CD14-positive monocyte (primary cell): ENCODE measurements around the gene SH3BP5. TPM values are rescaled to one million over a fixed set of nuclear protein-coding genes. Genes with fewer than 3 reads are reported as not detected.

ENCODE experiments used
- DNase-seq, 3 donors: peaks; one replicate each; pipeline ENCODE4 v3.0.0-alpha.2; 2011 to 2022
- H2AFZ ChIP-seq: 2 replicates; pipeline ENCODE4 v1.6.0; 2012; ENCODE audit warnings: mild to moderate bottlenecking, low read depth, low read length, inconsistent platforms; ENCODE audit not compliant: insufficient read depth, poor library complexity, severe bottlenecking
- H3K27ac ChIP-seq, 2 donors: 1 replicate in 1 of 2; 2 replicates in 1 of 2; pipeline ENCODE4 v1.5.1; 2012 to 2013; ENCODE audit warnings: low read length in 2 of 2, control low read depth in 1 of 2, inconsistent platforms in 1 of 2, low read depth in 1 of 2, mild to moderate bottlenecking in 1 of 2
- H3K27me3 ChIP-seq, 2 donors: one replicate each; pipeline versions ENCODE4 v1.6.0 to v1.6.1; 2011 to 2013; ENCODE audit warnings: low read length in 2 of 2; ENCODE audit not compliant: control insufficient read depth in 2 of 2, insufficient read depth in 2 of 2
- H3K36me3 ChIP-seq, 2 donors: replicated peaks in 1 of 2; 1 replicate in 1 of 2; 2 replicates in 1 of 2; pipeline versions ENCODE4 v1.5.1 to v1.6.1; 2012 to 2013; ENCODE audit warnings: low read length in 2 of 2, control low read depth in 1 of 2, inconsistent platforms in 1 of 2, mild to moderate bottlenecking in 1 of 2; ENCODE audit not compliant: insufficient read depth in 2 of 2, control insufficient read depth in 1 of 2
- H3K4me1 ChIP-seq, 2 donors: 1 replicate in 1 of 2; 2 replicates in 1 of 2; pipeline versions ENCODE4 v1.5.1 to v1.6.1; 2012 to 2013; ENCODE audit warnings: low read length in 2 of 2, control low read depth in 1 of 2, inconsistent platforms in 1 of 2, mild to moderate bottlenecking in 1 of 2, moderate library complexity in 1 of 2; ENCODE audit not compliant: insufficient read depth in 2 of 2, control insufficient read depth in 1 of 2
- H3K4me2 ChIP-seq: replicated peaks from 2 replicates; pipeline ENCODE3; 2012; ENCODE audit warnings: low read length, moderate library complexity, mild to moderate bottlenecking; ENCODE audit not compliant: poor library complexity, severe bottlenecking; ENCODE audit errors: extremely low read depth
- H3K4me3 ChIP-seq, 3 experiments: fragments of 200-600 bp in 1 of 3; sonication (generic) in 1 of 3; replicated peaks in 1 of 3; 1 replicate in 2 of 3; 2 replicates in 1 of 3; pipeline ENCODE4 v1.5.1; 2011 to 2013; ENCODE audit warnings: low read length in 3 of 3, mild to moderate bottlenecking in 3 of 3, control low read depth in 2 of 3, low read depth in 2 of 3, inconsistent platforms in 1 of 3, moderate library complexity in 1 of 3
- H3K79me2 ChIP-seq: 2 replicates; pipeline ENCODE4 v1.6.0; 2012; ENCODE audit warnings: mild to moderate bottlenecking, control low read depth, inconsistent platforms, low read length, moderate library complexity; ENCODE audit not compliant: insufficient read depth
- H3K9ac ChIP-seq: 2 replicates; pipeline ENCODE4 v1.6.0; 2017; ENCODE audit warnings: low read length, mild to moderate bottlenecking; ENCODE audit not compliant: insufficient read depth, poor library complexity, severe bottlenecking
- H3K9me3 ChIP-seq, 2 donors: replicated peaks in 1 of 2; 1 replicate in 1 of 2; 2 replicates in 1 of 2; pipeline versions ENCODE4 v1.5.1 to v1.6.1; 2012 to 2013; ENCODE audit warnings: low read length in 2 of 2, control low read depth in 1 of 2; ENCODE audit not compliant: control insufficient read depth in 1 of 2, insufficient read depth in 1 of 2
- H4K20me1 ChIP-seq: 2 replicates; pipeline ENCODE4 v1.6.0; 2012; ENCODE audit warnings: mild to moderate bottlenecking, low read length, control low read depth, moderate library complexity; ENCODE audit not compliant: insufficient read depth
- H3K27ac Mint-ChIP-seq, 7 donors: one replicate each; pipeline ENCODE4 v1.8.0; 2020; ENCODE audit warnings: mild to moderate bottlenecking in 7 of 7, mixed read lengths in 7 of 7, moderate library complexity in 6 of 7, inconsistent platforms in 2 of 7
- H3K27me3 Mint-ChIP-seq, 3 donors: one replicate each; pipeline ENCODE4 v1.8.0; 2021 to 2022; ENCODE audit warnings: low read depth in 3 of 3, mild to moderate bottlenecking in 3 of 3, mixed read lengths in 3 of 3, moderate library complexity in 3 of 3, inconsistent platforms in 1 of 3
- H3K36me3 Mint-ChIP-seq, 2 donors: one replicate each; pipeline ENCODE4 v1.8.0; 2020; ENCODE audit warnings: mixed read lengths in 2 of 2, inconsistent platforms in 1 of 2, mild to moderate bottlenecking in 1 of 2
- H3K4me1 Mint-ChIP-seq: one replicate; pipeline ENCODE4 v1.8.0; 2020; ENCODE audit warnings: mild to moderate bottlenecking, mixed read lengths
- H3K4me3 Mint-ChIP-seq, 2 donors: one replicate each; pipeline ENCODE4 v1.8.0; 2020; ENCODE audit warnings: mild to moderate bottlenecking in 2 of 2, mixed read lengths in 2 of 2, moderate library complexity in 1 of 2
- H3K9me3 Mint-ChIP-seq, 7 donors: one replicate each; pipeline ENCODE4 v1.8.0; 2020 to 2022; ENCODE audit warnings: mixed read lengths in 7 of 7, mild to moderate bottlenecking in 6 of 7, moderate library complexity in 6 of 7, inconsistent platforms in 2 of 7
- CTCF ChIP-seq: fragments of 200-600 bp; IDR thresholded peaks from one replicate; pipeline ENCODE4 v1.8.0; 2022; ENCODE audit warnings: antibody characterized with exemption, mild to moderate bottlenecking
- WGBS: methylation state at CpG from one replicate; pipeline ENCODE4 v1.1.5; 2013; ENCODE audit warnings: missing lambda C conversion rate; ENCODE audit not compliant: insufficient coverage; 5-methylcytosine and 5-hydroxymethylcytosine counted together
- intact Hi-C, 2 donors: fragments of 100-400 bp; cut with micrococcal nuclease; formaldehyde crosslinking; loops; one replicate each; pipeline versions ENCODE4 v1.15.0 to v1.15.1; 2023
- polyA plus RNA-seq, 3 donors: library from polyadenylated mRNA; depleted of rRNA in 1 of 3; unstranded in 2 of 3; stranded (reverse) in 1 of 3; fragments of 300-500 nt in 2 of 3; fragments of >200 nt in 1 of 3; fragmentation: Illumina TruSeq in 2 of 3; gene quantifications; 1 replicate in 2 of 3; 2 replicates in 1 of 3; pipeline ENCODE4 v1.2.3, GENCODE V29; 2012 to 2021

SH3BP5 gene
- polyA plus RNA-seq, 3 donors: 10.7 to 29.6 (median 22.8) TPM

- Histone ChIP-seq H3K9me3 (no peaks in the 10 kb centered on the region), H3K4me2 (no peak overlapping the region), H2AFZ (no peak overlapping the region), H3K27ac (peak overlapping the region; percentile 39 to 43), H4K20me1 (no peaks in the 10 kb centered on the region), H3K27me3 (no peaks in the 10 kb centered on the region), H3K79me2 (no peaks in the 10 kb centered on the region), H3K9ac (no peak overlapping the region), H3K4me1 (peaks cover 78 to 86% of the 10 kb centered on the region in 2 donors), H3K4me3 (no peak overlapping the region), H3K36me3 (no peaks in the 10 kb centered on the region)
- Mint-ChIP-seq H3K27me3 (peaks cover 0 to 4% (median under 1%) of the 10 kb centered on the region in 3 donors), H3K36me3 (no peaks in the 10 kb centered on the region), H3K4me3 (no peak overlapping the region), H3K9me3 (peaks cover 2 to 10% (median 3%) of the 10 kb centered on the region in 7 donors), H3K27ac (peak overlapping the region; percentile 62 to 92 (median 77)), H3K4me1 (peaks cover 75% of the 10 kb centered on the region)
- intact Hi-C loops: no loop called here
- TF ChIP-seq CTCF: no peak
- 0% methylated on average over 1 of the region's 4 CpGs for WGBS
- peak; percentile 48 to 54 (median 48) for DNase-seq
These were observed 13.3 kb upstream of the SH3BP5 start for GRCh38 chr3:15345608-15346137.

DNA sequence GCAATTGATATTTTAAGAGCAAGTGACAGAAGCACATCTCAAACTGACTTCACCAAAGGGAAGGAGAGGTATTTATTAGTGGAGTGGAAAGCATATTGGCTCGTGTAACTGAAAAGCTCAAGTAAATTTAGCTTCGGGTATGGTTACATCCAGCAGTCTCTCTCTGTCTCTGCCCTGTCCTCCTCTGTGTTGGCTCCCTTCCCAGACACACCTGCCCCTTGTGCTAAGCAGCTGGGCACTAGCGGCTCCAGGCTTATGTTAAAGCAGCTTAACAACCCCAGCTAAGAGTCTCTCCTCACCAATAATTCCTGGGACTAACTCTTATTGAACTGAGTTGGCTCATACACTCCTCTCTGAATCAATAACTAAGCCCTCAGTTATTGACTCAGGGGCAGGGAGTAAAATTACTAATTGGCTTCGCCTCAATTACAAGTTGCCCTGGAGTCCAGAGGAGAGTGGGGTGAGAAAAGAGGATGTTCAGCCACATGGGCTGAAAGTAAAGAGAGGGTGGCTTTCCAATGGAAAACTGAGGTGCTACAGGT, 12.8 kb upstream of the SH3BP5 start:
- WGBS: 92% methylated on average over 2 of the region's 4 CpGs
- no peak overlapping the region for H3K4me3 ChIP-seq
- no peak overlapping the region for H2AFZ ChIP-seq
- Mint-ChIP-seq H3K36me3 (no peaks in the 10 kb centered on the region), H3K4me1 (peaks cover 72% of the 10 kb centered on the region), H3K27ac (peak overlapping the region; percentile 62 to 92 (median 77)), H3K9me3 (peaks cover 2 to 9% (median 3%) of the 10 kb centered on the region in 7 donors), H3K4me3 (no peak overlapping the region), H3K27me3 (peaks cover 0 to 4% (median 0%) of the 10 kb centered on the region in 3 donors)
- no peak for TF ChIP-seq CTCF
- intact Hi-C loops: no loop called here
- H3K27me3 ChIP-seq: no peaks in the 10 kb centered on the region
- H3K4me2 ChIP-seq: no peak overlapping the region
- DNase-seq: no peak
- no peak overlapping the region for H3K9ac ChIP-seq
- no peaks in the 10 kb centered on the region for H3K36me3 ChIP-seq
- peaks cover 76 to 85% of the 10 kb centered on the region in 2 donors for H3K4me1 ChIP-seq
- H3K9me3 ChIP-seq: no peaks in the 10 kb centered on the region
- no peaks in the 10 kb centered on the region for H4K20me1 ChIP-seq
- peak overlapping the region in 1 of 2 donors; percentile 39 for H3K27ac ChIP-seq
- no peaks in the 10 kb centered on the region for H3K79me2 ChIP-seq
